ENCODE data around the gene MYL3. TPM values are rescaled to one million over a fixed set of nuclear protein-coding genes. Genes with fewer than 3 reads are reported as not detected.

The MYL3 gene
- total and polyA plus RNA-seq, 2 of the 4 experiments (the other 2 are of a cell fraction) = 0.09 TPM; not detected in 1

DNA sequence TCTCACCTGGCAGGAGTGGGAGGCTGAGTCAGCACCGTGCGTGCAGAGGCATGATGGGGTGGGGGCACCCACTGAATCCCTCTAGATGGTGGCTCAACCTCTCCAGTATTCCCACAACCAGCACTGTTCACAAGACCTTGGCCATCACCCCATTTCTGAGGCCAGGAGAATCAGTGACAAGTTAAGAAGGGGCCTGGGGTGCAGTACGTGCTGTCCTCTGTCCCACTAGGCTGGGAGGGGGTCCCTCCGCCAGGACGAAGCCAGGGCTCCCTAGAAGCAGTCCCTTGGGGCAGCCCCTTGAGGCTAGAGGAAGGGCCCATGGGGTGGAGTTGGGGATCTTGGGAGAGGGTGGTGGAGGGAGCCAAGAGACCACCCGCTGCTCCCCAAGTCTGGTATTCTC lies 4.8 kb downstream of the MYL3 start:
- H3K9me3 ChIP-seq (ENCODE audit: control insufficient read depth, insufficient read depth, low read length) = no peaks in the 10 kb centered on the region
- ATAC-seq (ENCODE audit: low read depth) (no peak), DNase-seq (no peak)
- no peak for TF ChIP-seq NFE2L2 (IDR thresholded peaks at IDR 0.05; ENCODE audit: low read depth, low read length)
- no peak for TF ChIP-seq FOS (IDR thresholded peaks at IDR 0.05; ENCODE audit: low read depth, low read length)
- no peak for TF ChIP-seq RCOR1 (IDR thresholded peaks at IDR 0.05; ENCODE audit: insufficient replicate concordance, low read length)
- TF ChIP-seq MXI1 (IDR thresholded peaks at IDR 0.05; ENCODE audit: borderline replicate concordance, low read depth, low read length) = no peak
- TF ChIP-seq RAD21 (IDR thresholded peaks at IDR 0.05; ENCODE audit: low read length) = no peak
- TF ChIP-seq BHLHE40 (IDR thresholded peaks at IDR 0.05; ENCODE audit: low read depth, low read length) = no peak
- no peak overlapping the region for H3K56ac ChIP-seq (ENCODE audit: extremely low read depth, insufficient read depth, low read length)
- H3K18ac ChIP-seq (ENCODE audit: low read depth, low read length) = no peak overlapping the region
- no peaks in the 10 kb centered on the region for H3K4me1 ChIP-seq (ENCODE audit: control insufficient read depth, insufficient read depth, low read length)
- H2BK120ac ChIP-seq (ENCODE audit: low read depth, low read length) = no peak overlapping the region
- dilution Hi-C loops (cut with HindIII; ENCODE audit: low sequenced_read_pairs, unreplicated experiment) = no loop called here
- H4K20me1 ChIP-seq (ENCODE audit: insufficient read depth, low read length) = no peaks in the 10 kb centered on the region
- POLR2A ChIA-PET (ENCODE audit: unreplicated experiment) = no interaction called here
- no peak overlapping the region for H2AFZ ChIP-seq (replicated peaks; ENCODE audit: low read length, poor library complexity)
- no peak overlapping the region for H4K5ac ChIP-seq (ENCODE audit: low read depth, low read length)
- intact Hi-C loops (cut with micrococcal nuclease) = no loop called here
- H3K9ac ChIP-seq (ENCODE audit: low read depth, low read length) = no peak overlapping the region
- no peak overlapping the region for H3K4me3 ChIP-seq (ENCODE audit: insufficient read depth, low read depth, low read length)
- H3K9me1 ChIP-seq (ENCODE audit: insufficient read depth, low read length) = no peaks in the 10 kb centered on the region; the same call in 1 of the 2 replicates
- H3K36me3 ChIP-seq (ENCODE audit: control insufficient read depth, insufficient read depth, low read length) = no peaks in the 10 kb centered on the region
- CTCF ChIA-PET = no interaction called here
- no CpG with 5 or more reads among the region's 6 CpGs for WGBS, 2 experiments (ENCODE audit: extremely low coverage in 2 of 2, insufficient read length in 1 of 2)
- no peak overlapping the region for H3K23ac ChIP-seq (ENCODE audit: low read depth, low read length)
- peak overlapping the region; percentile 28 for H2AK9ac ChIP-seq (replicated peaks; ENCODE audit: low read depth, low read length, poor library complexity)
- no TSS peak for BruUV-seq (replicated peaks)
- H3K14ac ChIP-seq (replicated peaks; ENCODE audit: low read depth, low read length) = no peak overlapping the region
- H3K27me3 ChIP-seq (ENCODE audit: control insufficient read depth, insufficient read depth, low read length) = peaks cover 51% of the 10 kb centered on the region
- no peak overlapping the region for H2BK20ac ChIP-seq (ENCODE audit: low read depth, low read length)
- in situ Hi-C loops (cut with MboI; ENCODE audit: low sequenced_read_pairs) = no loop called here
- no peak overlapping the region for H2AK5ac ChIP-seq (ENCODE audit: low read depth, low read length)
- no peak overlapping the region for H3K4me2 ChIP-seq (ENCODE audit: low read depth, low read length)
- no peak overlapping the region for H3K4ac ChIP-seq (ENCODE audit: low read depth, low read length)
- H3K27ac ChIP-seq (ENCODE audit: insufficient read depth, low read length) = no peak overlapping the region
- no peaks in the 10 kb centered on the region for H3K79me1 ChIP-seq (ENCODE audit: low read depth in 1 of 2, low read length in 2 of 2)
- H2BK15ac ChIP-seq (ENCODE audit: low read depth, low read length) = no peak overlapping the region
- no peak overlapping the region for H4K91ac ChIP-seq (ENCODE audit: insufficient read depth, low read depth, low read length)
- no peak overlapping the region for H2BK5ac ChIP-seq (ENCODE audit: low read depth, low read length, poor library complexity, severe bottlenecking)
- no peak overlapping the region for H4K8ac ChIP-seq (ENCODE audit: low read depth in 2 of 2, low read length in 2 of 2)
